COR-L47 (cell line): ENCODE measurements around the gene RUNDC1.

Source experiments
- DNase-seq: peaks from one replicate; lab custom pipeline; 2025; lab: John Stamatoyannopoulos, UW

Gene RUNDC1

DNA sequence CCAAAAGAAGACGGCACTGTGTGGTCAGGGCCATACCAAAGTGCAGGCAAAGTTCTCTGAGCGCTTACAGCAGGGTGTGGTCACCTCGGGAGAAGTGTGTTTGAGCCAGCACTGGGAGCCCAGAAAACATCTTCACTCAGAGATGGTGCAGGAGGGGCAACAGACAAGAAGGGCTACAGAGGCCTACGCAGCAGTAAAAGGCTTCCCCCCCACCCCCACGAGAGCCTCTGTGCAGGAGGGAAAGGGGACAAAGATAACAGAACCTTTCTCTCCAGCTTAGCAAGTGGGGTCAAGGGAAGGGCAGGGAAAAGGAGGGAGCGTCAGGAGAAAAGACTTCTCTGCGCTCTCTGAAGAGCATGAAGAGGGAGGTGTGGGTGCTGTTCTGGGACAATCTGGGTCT is 39.1 kb downstream of the RUNDC1 start:
- no peak for DNase-seq

DNA sequence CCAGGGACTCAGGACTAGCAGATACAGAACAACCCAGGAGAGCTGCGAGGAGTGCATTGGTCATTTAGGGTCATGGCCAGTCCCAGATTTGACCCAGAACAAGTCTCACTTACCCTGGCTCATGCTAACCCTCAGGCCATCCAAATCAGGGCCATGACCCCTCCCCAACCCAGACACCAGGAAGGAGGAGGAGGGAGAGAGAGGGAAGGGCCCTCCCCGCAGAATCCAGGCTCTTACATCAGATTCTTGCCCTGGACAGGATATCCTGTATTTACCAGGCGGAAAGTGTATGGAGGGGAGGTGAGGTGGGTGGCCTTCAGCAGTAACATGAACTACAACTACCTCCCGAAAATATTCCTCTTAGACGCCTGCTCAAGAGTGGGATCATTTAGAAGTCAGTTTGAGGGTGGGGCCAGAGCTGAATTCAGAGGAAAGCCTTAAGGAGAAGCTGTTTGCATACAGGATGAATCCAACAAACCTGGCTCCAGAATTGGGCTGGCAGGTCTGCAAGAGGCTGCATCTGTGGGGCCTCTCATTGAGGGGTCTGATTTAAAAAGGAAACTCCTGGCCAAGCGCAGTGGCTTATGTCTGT is 39.8 kb downstream of the RUNDC1 start:
- DNase-seq = no peak

DNA sequence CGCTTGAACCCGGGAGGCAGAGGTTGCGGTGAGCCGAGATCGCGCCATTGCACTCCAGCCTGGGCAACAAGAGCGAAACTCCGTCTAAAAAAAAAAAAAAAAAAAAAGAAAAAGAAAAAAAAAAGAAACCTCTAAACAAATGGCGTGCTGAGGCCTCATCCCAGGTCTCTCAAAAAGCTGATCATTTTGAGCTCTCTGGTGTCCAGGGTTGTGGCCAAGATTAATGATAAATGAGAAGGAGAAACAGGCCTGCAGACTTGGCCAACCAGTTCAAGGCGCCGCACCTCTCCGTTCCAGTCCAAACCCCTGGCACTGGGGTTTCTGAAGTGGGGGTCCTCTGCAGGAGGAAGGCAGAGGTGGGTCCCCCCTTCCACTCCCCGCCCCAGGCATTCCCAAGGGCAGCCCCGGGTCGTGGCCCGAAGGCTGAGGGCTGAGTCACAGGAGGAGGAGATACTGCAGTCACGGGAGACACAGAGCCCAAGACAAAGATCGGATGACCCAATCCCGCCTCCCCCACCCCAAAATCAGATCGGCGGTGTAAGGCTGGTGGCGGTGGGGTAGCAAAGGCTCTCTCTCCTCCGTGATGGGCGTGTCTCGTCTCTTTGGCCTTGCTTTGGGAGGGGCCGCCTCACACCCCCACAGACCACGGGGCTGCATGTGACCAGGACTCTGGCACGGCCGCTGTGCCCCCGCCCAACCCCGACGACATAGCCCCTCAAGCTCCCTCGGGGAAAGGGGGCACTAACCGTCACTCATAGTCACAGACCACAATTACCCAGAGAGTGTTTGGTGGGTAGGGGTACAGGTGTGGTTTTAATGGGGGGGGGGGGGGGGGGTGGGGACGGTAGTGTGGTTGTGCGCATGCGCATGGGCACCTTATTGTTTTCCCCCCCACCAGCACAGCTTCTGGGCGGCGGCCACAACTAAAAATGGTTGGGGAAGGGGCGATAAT is 40.7 kb downstream of the RUNDC1 start:
- DNase-seq = peak; percentile 39

DNA sequence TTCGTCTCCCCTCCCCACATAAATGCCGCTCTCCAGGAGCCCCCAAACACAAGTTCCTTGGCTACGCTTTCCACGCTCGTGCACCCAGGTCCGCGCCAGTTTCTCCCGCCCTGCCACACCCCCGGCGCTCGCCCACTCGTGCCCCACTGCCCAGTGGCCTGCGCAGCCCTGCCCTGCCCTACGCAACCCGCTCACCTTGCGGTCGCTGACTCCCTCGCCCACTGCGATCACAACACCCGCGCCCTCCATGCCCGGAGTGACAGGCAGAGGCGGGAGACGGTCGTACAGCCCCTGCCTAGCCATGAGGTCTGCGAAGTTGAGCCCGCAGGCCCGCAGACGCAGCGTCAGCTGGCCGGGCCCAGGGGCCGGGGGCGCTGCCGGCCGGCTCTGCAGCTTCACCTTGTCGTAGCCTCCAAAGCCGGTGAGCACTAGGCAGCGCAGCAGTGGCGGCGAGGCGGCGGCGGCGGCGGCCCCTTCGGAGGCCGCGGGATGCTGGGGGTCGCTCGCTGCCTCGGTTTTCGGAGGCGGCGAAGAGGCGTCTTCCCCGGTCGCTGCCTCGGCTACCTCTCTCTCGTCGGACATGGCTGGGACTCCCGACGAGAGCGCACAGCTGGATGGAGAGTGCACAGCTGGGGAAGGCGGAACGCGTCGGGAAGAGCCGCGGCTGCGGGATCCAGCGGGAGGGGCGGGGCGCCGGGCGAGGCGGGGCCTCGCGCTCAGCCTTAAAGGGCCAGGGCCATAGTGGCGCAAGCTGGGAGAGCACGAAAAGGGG is 41.6 kb downstream of the RUNDC1 start, which contains the start of gene VAT1:
Gene VAT1 (minus strand): TSS at position 645 of the 772 bp plus-strand sequence. CDS start 63 bp downstream, at position 582.
- DNase-seq = peak; percentile 73

DNA sequence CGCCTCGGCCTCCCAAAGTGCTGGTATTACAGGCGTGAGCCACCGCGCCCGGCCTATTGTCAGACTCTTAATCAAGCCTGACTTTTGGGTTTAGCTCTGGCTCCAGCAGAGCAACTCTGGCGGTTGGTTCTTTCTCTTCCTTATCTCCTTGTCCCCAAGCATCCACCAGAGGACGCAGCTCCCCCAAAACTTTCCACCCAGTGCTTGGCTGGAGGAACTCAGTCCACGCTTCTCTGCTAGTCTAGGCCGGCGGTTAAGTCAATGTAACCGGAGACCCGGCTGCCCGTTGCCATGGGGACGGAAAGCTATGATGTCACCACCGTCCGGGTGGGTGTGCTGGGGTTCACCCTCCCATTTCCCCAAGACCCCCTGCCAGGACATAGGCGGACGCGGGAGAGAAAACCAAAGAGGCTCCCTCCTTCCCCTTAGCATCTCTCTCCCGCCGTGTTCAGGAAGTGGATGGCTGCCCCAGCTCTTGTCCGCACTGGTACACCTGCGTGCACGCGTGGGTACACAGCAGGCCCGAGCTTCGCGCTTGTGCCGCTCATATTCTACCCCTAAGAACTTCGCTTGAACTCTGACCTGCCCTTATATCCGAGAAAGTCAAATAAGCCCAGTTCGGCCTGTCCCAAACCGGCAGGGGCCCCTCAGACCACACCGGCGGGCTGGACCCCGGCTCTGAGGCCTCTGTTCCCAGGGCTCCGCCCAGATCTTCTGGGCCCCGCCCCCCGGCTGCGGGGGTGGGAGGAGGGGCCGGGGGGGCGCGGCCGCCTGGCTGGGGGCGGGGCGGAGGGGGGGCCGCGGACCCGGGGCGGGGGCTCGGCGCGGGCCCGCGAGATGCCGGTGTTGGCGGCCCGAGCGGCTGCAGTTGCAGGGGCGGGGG is 44.3 kb downstream of the RUNDC1 start, which contains the start of gene RND2:
Gene RND2 (plus strand): TSS at position 825 of the 883 bp plus-strand sequence. CDS start 117 bp downstream, outside the sequence.
- DNase-seq = peak; percentile 96

DNA sequence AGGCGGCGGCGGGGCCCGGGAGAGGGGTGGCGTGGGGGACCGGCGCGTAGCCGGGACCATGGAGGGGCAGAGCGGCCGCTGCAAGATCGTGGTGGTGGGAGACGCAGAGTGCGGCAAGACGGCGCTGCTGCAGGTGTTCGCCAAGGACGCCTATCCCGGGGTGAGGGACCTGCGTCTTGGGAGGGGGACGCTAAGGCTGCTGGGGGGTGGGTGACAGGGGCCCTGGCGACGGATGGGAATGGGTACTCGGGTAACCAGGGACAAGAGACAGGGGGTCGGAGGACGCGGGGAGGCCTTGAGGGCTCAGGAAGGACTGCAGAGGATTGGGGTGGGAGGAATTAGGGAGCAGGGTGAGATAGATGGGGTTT is 44.9 kb downstream of the RUNDC1 start:
- no peak for DNase-seq

DNA sequence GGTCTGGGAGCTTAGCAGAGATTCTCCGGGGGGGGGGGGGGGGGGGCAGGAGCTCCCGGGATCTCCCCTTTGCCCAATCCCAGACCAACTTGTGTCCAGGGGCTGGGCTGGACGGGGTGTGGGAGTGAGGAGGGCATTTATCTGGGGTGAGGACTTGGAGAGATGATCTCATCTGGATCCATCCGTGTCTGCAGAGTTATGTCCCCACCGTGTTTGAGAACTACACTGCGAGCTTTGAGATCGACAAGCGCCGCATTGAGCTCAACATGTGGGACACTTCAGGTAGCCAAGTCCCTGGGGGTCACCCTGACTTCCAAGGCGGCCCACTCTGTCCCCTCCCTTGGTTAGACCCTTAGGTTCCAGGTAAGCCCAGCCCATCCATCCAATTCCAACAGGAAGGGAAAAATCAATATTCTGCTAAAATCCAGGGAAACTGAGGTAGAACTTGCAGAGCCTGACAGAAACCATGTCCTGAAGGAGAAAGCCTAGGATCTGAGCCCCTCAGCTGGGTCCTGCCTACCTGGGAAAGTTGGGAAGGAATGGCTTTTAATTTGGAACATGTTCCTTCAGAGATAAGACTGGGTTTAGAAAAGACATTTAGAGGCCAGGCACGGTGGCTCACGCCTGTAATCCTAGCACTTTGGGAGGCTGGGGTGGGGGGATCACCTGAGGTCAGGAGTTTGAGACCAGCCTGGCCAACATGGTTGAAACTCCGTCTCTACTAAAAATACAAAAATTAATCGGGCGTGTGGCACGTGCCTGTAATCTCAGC is 45.6 kb downstream of the RUNDC1 start:
- no peak for DNase-seq

DNA sequence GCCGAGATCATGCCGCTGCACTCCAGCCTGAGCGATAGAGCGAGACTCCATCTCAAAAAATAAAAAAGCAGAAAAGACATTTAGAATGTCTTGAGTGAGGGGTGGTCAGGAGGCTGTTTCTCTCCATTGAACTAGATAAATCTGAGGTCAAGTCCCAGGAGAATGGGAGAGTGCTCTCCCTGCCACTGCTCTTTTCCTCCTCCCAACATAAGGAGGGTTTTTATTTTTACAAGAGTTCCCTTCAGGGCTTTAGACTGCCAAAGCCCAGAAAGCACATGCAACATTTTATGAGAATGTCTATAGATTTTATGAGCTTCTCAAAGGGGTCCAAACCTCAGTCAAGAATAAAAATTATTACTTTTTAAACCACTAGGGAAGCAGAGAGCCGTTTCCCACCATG is 46.2 kb downstream of the RUNDC1 start:
- DNase-seq = no peak

DNA sequence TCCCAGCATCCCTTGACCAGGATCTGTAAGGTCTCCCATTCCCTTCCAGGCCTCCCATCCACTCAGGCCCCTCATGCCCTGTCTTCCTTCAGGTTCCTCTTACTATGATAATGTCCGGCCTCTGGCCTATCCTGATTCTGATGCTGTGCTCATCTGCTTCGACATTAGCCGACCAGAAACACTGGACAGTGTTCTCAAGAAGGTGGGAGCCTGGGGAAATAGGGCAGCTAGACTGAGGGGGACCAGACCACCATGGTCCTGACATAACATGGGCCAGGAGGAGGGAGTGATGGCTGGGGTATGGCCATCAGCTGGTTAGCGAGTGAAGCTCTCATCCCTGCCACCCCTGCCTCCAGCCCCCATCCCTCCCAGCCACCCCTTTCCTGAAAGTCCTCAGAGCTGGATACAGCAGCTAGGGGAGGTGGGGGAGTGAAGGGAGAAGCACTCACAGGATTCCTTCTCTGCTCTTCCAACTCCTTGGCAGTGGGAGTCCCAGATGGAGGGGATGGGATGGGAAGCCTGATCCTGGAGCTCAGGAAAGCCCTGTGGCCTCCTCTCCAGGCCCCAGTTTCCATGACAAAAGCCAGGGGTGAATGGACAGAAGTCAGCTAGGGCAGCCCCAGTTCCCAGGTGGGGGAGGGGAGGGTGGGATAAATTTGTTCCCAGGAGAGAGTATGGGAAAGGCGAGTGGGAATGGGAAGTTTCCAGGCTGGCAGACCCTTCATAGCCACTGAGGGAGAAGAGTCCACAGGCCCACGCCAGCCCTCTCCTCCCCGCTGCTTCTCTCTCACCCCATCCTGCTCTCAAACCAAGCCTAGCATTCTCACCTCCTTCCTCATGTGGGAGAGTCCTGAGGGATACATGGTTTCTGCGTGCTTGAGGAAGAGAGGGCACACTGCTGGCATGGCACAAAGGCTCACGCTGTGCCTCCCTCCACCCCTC is 47.0 kb downstream of the RUNDC1 start:
- no peak for DNase-seq

DNA sequence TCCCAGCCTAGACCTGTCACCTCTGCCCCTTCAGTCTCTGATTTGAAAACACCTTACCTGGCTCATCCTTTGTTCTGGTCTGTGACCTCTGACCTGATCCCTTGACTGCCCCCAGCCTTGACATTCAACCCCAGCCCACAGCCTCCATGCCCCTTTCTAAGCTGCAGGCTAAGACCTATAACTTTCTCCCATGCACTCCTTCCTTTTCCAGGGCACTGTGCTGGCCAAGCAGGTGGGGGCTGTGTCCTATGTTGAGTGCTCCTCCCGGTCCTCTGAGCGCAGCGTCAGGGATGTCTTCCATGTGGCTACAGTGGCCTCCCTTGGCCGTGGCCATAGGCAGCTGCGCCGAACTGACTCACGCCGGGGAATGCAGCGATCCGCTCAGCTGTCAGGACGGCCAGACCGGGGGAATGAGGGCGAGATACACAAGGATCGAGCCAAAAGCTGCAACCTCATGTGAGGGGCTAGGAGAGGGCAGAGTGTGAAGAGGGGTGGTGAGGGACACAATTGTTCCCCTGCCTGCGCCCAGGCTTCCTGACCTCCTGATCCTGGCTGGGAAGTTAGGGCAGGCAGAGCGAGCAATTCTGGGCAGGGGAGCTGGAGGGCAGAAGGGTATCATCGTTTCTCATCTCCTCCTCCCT is 48.0 kb downstream of the RUNDC1 start:
- no peak for DNase-seq

DNA sequence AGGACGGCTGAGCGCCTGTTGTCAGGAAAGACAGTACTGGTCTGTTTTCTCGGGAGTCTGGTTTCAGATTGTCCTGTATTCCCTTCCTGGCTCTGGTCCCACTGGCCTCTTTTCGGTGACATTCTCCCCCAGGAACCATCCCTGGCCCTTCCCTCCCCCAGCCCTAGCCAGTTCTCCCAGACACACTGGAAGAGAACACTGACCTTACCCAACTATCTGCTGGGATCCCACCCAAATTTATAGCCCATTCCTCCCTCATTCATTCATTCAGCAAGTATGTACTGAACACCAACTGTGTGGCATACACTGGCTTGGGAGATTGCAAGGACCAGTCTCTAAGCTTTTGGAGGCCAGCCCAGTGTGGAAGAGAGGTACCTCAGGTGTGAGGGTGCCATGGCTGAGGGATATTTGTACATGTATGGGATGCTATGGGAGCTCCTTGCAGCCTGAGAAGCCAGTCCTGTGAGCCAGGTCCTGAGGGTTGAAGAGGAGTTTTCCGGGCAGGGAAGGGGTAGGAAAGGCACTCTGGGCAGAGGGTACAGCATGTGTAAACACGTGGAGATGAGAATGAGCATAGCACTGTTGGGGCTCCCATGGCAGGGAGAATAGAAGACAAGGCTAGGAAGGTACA is 49.9 kb downstream of the RUNDC1 start:
- DNase-seq = no peak

DNA sequence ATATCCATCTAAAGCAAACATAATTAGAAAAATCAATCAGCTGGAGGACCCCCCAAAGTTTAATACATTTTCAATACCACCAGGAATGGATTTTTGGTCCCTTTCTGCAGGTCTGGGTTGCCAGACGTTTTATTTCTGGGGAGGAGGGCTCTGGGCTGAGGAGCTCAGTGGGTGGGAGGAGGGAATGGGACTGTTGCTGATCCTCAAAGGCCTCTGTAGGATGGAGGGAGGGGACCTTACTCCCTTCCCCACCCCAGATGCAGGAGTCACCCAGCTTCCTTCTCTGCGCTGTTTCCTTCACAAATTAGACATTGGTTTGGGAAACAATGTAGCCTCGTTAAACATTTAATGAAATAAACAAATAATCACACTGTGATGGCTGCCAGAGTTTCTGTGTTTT is 51.3 kb downstream of the RUNDC1 start:
- no peak for DNase-seq

DNA sequence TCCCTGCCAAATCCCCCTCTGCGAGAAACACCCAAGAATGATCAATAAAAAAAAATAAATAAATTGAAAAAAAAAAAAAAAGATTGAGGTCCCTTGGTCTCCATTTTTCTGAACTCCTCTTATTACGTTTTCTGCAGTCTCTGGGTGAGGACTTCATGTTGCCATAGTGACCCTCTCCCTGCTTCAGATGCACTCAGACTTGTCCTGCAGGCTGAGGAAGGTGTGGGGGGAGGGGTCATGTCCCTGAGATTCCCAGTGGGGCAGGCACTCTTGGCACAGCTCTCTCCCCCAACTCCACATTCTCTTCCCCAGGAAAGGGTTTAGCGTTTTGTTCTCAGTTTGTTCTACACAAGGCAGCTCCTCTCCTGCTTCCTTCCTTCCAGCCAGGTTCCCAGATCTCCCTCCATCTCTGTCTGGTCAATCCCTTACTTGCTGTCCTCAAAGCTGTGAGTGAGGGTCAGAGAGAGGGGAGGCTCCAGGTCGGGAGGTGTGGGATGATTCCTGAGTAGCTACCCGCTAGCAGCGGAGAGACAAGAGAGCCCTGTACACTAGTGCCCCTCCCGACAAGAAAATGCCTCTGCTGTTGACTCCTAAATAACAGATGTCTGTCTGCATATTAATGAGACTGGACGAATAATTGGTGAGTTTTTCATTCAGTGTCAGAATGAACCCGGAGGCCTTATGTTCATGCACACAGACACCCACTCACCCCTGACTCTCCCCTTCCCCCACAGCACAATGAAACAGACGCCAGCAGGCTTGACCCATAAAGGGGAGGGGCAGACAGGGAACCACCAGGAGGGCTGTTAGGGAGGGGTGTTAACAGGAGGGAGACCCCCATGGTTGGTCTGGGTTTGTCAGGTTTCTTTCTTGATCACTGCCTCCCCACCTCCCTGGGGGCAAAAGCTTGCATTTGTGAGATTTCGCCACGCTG is 53.9 kb downstream of the RUNDC1 start:
- DNase-seq = no peak

DNA sequence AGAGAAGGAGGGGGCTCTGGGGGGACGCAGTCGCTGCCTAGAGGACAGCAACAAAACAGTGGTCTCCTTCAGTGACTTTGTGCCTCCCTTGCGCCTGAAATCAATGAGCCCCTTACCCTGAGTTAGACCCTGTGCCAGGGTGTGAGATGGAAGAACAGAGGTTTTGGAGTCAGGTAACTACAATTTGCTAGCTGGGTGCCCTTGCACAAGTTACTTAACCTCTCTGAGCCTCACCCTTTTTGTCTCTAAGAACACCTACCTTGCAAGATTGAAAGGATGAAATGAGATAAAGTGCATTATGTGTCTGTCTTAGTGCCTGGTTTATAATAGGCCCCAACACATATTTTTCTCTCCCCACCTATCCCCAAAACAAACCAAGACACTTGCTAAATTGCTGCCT is 54.5 kb downstream of the RUNDC1 start:
- DNase-seq = no peak

DNA sequence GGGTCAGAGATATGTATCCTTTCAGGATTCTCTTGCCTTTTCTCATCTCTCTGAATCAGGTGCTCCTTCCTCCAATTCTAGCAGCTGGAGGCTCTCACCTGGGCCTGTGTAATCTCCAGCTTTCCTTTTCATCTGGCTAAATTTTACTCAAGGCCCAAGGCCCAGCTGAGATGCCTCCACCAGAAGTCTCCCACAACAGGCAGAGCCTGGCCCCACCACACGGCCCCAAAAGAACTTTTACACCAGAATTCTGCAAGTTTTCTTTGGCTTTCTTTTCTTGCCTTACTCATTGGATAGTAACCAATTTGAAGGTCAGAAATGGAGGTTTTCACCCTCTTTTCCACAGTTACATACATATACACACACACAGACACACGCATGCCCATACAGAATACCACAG is 59.3 kb downstream of the RUNDC1 start:
- DNase-seq = no peak

DNA sequence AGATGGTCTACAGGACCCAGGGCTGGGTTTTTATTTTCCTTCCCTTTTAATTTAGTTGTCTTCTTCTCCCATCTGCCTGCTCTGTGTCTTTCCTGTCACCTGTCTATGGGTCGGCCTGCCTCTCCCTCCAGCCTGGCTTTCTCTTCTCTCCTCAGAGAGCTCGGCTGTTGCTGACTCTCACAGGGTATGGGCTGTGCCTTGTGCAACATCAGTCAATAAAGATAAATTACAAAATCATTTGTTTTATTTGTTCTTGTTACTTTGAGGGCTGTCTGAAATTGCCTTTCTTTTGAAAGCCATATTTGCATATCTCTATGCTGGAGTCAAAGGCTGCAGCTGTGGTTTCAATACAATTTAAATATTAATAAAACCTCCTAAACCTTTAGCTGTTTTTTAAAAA is 60.3 kb downstream of the RUNDC1 start:
- DNase-seq = no peak

DNA sequence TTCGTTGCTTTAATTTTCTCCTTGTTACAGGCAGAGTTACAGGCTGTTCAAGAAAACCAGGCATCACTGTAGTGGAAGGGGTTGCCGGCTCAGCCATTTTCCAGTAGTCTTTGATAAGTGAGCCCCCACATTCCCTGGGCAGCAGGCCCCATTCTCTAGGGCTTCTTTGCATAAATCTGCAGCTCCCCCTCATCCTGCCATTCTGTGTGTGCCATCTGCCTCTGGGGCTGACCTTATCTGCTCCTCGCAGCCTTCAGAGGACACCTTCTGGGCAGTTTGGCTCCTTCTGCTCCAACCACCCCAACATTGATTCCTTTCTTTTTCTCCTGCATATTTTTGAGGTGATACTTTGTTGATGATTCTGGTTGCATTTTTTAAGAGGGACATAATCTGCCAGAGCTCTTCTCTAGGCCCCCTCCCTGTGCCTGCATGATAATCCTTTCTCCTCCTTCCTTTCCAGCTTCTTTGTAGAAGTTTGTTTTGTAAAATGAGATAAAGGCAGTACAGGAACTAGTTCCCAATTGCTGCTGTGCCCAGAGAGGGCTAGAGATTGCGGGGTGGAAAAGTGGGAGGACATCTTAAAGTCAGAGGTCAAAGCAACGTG is 61.8 kb downstream of the RUNDC1 start:
- DNase-seq = no peak
